Left lung (tissue), 10 donors: ENCODE results near the gene APPL2. TPM values are rescaled to one million over a fixed set of nuclear protein-coding genes. Genes with fewer than 3 reads are reported as not detected.

Source experiments
- ATAC-seq: fragments of 200-7000 bp; cut with Tn5 transposase; one replicate; pipeline ENCODE4 v1.9.1; 2020; ENCODE audit warnings: moderate library complexity
- DNase-seq, 4 donors: peaks; one replicate each; pipeline ENCODE4 v3.0.0-alpha.2; 2013 to 2020
- H3K27ac ChIP-seq, 2 donors: fragments of 200-600 bp; sonication (generic) in 1 of 2; one replicate each; pipeline versions ENCODE4 v1.5.0 to v1.8.0; 2020 to 2021
- H3K27me3 ChIP-seq, 2 donors: fragments of 200-600 bp; sonication (generic) in 1 of 2; one replicate each; pipeline versions ENCODE4 v1.5.0 to v1.8.0; 2020 to 2021
- H3K36me3 ChIP-seq, 2 donors: fragments of 200-600 bp; sonication (generic) in 1 of 2; one replicate each; pipeline versions ENCODE4 v1.5.0 to v1.8.0; 2020 to 2021
- H3K4me1 ChIP-seq, 2 donors: fragments of 200-600 bp; one replicate each; pipeline ENCODE4 v1.8.0; 2021
- H3K4me3 ChIP-seq, 2 donors: fragments of 200-600 bp; sonication (generic) in 1 of 2; one replicate each; pipeline versions ENCODE4 v1.5.0 to v1.8.0; 2020 to 2021; ENCODE audit warnings: mild to moderate bottlenecking in 1 of 2
- H3K9me3 ChIP-seq, 2 donors: fragments of 200-600 bp; sonication (generic) in 1 of 2; one replicate each; pipeline versions ENCODE4 v1.5.0 to v1.8.0; 2020 to 2021
- CTCF ChIP-seq, 2 donors: fragments of 200-600 bp; sonication (generic) in 1 of 2; IDR thresholded peaks; one replicate each; pipeline versions ENCODE4 v1.5.0 to v1.8.0; 2021; ENCODE audit warnings: antibody characterized with exemption in 2 of 2
- intact Hi-C, 2 donors: fragments of 100-400 bp; cut with DNase I; formaldehyde crosslinking; loops; one replicate each; pipeline versions ENCODE4 v1.11.2 to v1.14.2; 2022
- polyA plus RNA-seq, 6 donors: library from polyadenylated mRNA; unstranded; fragments of 120-200 nt; gene quantifications; one replicate each; pipeline ENCODE4 v1.2.1, GENCODE V29; 2013; ENCODE audit not compliant: insufficient read length in 6 of 6
- total RNA-seq, 2 donors: library from RNA; stranded (reverse); fragmentation: NEBNext Ultra II Directional; extraction: Animal tissue kit (Norgen Biotek cat#: 25700); gene quantifications; one replicate each; pipeline ENCODE4 v1.2.1, GENCODE V29; 2021
- donor health status: DM: no; HTN: yes; CAD: no.
- donor health status: DM: no; HTN: no; CAD: no.

Gene APPL2
- total and polyA plus RNA-seq, 8 donors = 27.8 to 101 (median 75.7) TPM

DNA sequence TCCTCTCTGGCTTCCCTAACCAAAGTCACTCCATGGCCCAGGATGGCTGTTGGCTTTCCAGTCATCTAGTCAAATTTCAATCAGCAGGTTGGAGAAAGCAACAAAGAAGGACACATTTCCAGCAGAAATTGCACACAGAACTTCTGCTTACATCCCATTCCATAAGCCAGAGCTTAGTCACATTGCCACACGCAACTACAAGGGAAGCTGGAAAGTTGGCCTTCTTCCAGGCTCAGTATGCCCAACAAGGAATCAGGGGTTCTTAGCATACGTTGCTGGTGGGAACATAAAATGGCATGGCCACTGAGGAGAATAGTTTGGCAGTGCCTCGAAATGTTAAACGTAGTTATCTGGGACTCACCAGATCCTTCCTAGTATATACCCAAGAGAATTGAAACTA is 9.3 kb upstream of the APPL2 start:
- Histone ChIP-seq H3K9me3 (no peaks in the 10 kb centered on the region), H3K4me3 (no peak overlapping the region), H3K4me1 (no peaks in the 10 kb centered on the region), H3K36me3 (no peaks in the 10 kb centered on the region), H3K27me3 (no peaks in the 10 kb centered on the region), H3K27ac (no peak overlapping the region)
- no peak for DNase-seq
- no peak for TF ChIP-seq CTCF (IDR thresholded peaks at IDR 0.05)
- no peak for ATAC-seq
- intact Hi-C loops = no loop called here

DNA sequence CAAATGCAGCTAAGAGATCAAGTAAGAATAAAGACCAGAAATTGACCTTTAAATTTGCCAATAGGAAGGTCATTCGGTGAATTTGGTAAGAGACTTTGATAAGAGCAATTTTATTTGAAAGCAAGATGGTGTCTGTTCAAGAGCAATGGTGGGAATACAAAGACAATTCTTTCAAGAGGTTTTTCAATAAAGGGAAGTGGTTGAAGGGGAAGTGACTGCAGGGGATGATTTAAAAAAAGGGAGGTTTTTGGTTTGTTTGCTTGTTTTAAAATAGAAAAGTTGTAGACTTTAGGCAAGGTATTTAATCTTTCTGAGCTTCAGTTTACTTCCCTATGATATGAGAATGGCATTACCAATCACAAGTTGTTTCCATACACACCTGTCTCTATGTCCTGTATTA is 4.3 kb upstream of the APPL2 start:
- ATAC-seq (no peak), DNase-seq (no peak)
- Histone ChIP-seq H3K27me3 (no peaks in the 10 kb centered on the region), H3K4me3 (no peak overlapping the region), H3K4me1 (peaks cover 0 to 4% of the 10 kb centered on the region in 2 donors), H3K9me3 (no peaks in the 10 kb centered on the region), H3K27ac (no peak overlapping the region), H3K36me3 (no peaks in the 10 kb centered on the region)
- no peak for TF ChIP-seq CTCF (IDR thresholded peaks at IDR 0.05)
- intact Hi-C loops = no loop called here

GRCh38 chr12:105239304-105239703 is 3.3 kb upstream of the APPL2 start:
- no peak overlapping the region for H3K27ac ChIP-seq
- H3K9me3 ChIP-seq = no peaks in the 10 kb centered on the region
- no peak overlapping the region for H3K4me3 ChIP-seq
- no peaks in the 10 kb centered on the region for H3K36me3 ChIP-seq
- peaks cover 7 to 12% of the 10 kb centered on the region in 2 donors for H3K4me1 ChIP-seq
- no peak for TF ChIP-seq CTCF (IDR thresholded peaks at IDR 0.05)
- no peaks in the 10 kb centered on the region for H3K27me3 ChIP-seq
- intact Hi-C loops = no loop called here
- ATAC-seq (no peak), DNase-seq (no peak)

GRCh38 chr12:105237666-105238065 is 1.7 kb upstream of the APPL2 start:
- DNase-seq (no peak), ATAC-seq (no peak)
- no peak for TF ChIP-seq CTCF (IDR thresholded peaks at IDR 0.05)
- Histone ChIP-seq H3K4me1 (peaks cover 19 to 28% of the 10 kb centered on the region in 2 donors), H3K27me3 (no peaks in the 10 kb centered on the region), H3K36me3 (no peaks in the 10 kb centered on the region), H3K4me3 (no peak overlapping the region), H3K27ac (no peak overlapping the region), H3K9me3 (no peaks in the 10 kb centered on the region)
- intact Hi-C loops = no loop called here

DNA sequence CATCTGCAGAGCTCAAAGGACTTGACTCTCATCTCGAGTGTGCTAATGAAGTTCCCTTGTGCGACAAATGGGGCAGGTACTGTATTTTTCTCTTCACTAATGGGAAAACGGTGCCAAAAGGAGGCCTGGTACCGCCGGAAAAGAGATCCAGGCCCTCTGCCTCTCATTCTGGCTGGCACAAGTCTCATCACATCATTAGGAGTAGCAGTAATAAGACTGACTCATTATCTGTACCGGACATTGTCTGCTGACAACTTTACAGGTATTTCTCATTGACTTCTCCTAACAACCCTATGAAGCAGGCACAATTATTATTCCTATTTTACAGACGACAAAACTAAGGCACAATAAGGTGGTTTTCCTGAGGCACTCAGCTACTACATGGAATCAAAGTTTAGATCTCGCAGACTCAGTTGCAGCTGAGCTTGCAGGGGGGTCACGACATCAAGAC is 668 bp downstream of the APPL2 start:
- H3K4me3 ChIP-seq = peak overlapping the region; percentile 57 to 82
- no peaks in the 10 kb centered on the region for H3K27me3 ChIP-seq
- H3K4me1 ChIP-seq = peaks cover 19 to 46% of the 10 kb centered on the region in 2 donors
- no peaks in the 10 kb centered on the region for H3K9me3 ChIP-seq
- DNase-seq (peak in 1 of 4 donors; percentile 19), ATAC-seq (peak; percentile 2)
- intact Hi-C loops = no loop called here
- no peak for TF ChIP-seq CTCF (IDR thresholded peaks at IDR 0.05)
- H3K36me3 ChIP-seq = no peaks in the 10 kb centered on the region
- peak overlapping the region; percentile 97 for H3K27ac ChIP-seq
